Breast epithelium (tissue), 4 donors: ENCODE measurements around the gene RPS6KA1. TPM values are rescaled to one million over a fixed set of nuclear protein-coding genes. Genes with fewer than 3 reads are reported as not detected.

ENCODE experiments used
- DNase-seq, 2 donors: peaks; one replicate each; pipeline ENCODE4 v3.0.0-alpha.2; 2019; ENCODE audit warnings: low spot score in 2 of 2
- H3K27ac ChIP-seq, 2 donors: fragments of 200-600 bp; sonication (generic) in 1 of 2; one replicate each; pipeline ENCODE4 v1.5.1; 2016 to 2019; ENCODE audit warnings: mild to moderate bottlenecking in 1 of 2
- H3K27me3 ChIP-seq, 2 donors: fragments of 200-600 bp; sonication (generic) in 1 of 2; one replicate each; pipeline versions ENCODE4 v1.5.1 to v1.6.0; 2017 to 2019; ENCODE audit warnings: control low read depth in 1 of 2, mild to moderate bottlenecking in 1 of 2
- H3K36me3 ChIP-seq: fragments of 200-600 bp; one replicate; pipeline ENCODE4 v1.5.1; 2019
- H3K4me1 ChIP-seq, 2 donors: fragments of 200-600 bp; sonication (generic); one replicate each; pipeline ENCODE4 v1.5.1; 2016 to 2019; ENCODE audit warnings: control low read depth in 1 of 2
- H3K4me3 ChIP-seq, 3 donors: fragments of 200-600 bp; sonication (generic); 1 replicate in 2 of 3; 2 replicates in 1 of 3; pipeline ENCODE4 v1.5.1; 2016 to 2019; ENCODE audit warnings: mild to moderate bottlenecking in 3 of 3, moderate library complexity in 2 of 3
- H3K9me3 ChIP-seq, 2 donors: fragments of 200-600 bp; sonication (generic) in 1 of 2; one replicate each; pipeline ENCODE4 v1.5.1; 2016 to 2019; ENCODE audit warnings: control low read depth in 1 of 2
- CTCF ChIP-seq, 3 donors: fragments of 450-650 bp; IDR thresholded peaks; one replicate each; pipeline ENCODE4 v1.5.1; 2016 to 2017; ENCODE audit warnings: antibody characterized with exemption in 3 of 3, mild to moderate bottlenecking in 3 of 3, moderate library complexity in 3 of 3
- POLR2A ChIP-seq: fragments of 450-650 bp; IDR thresholded peaks from one replicate; pipeline ENCODE4 v1.6.1; 2016; ENCODE audit warnings: antibody characterized with exemption, mild to moderate bottlenecking, moderate library complexity
- POLR2AphosphoS5 ChIP-seq, 3 donors: sonication (generic); formaldehyde crosslinking; IDR thresholded peaks; one replicate each; pipeline ENCODE4 v1.6.1; 2017; ENCODE audit warnings: antibody characterized with exemption in 3 of 3
- intact Hi-C: fragments of 100-400 bp; cut with DNase I; formaldehyde crosslinking; loops from one replicate; pipeline ENCODE4 v1.15.1; 2023; ENCODE audit warnings: low total_unique reads
- total RNA-seq, 3 donors: library from RNA; depleted of rRNA; stranded (reverse); fragments of >200 nt; gene quantifications; one replicate each; pipeline ENCODE4 v1.1.0, GENCODE V29; 2016

Gene RPS6KA1
- total RNA-seq, 3 donors from 2014 or later = 12.5 to 43.0 (median 30.8) TPM

- Histone ChIP-seq H3K4me1 (peaks cover 0 to 7% of the 10 kb centered on the region in 2 donors), H3K27me3 (no peaks in the 10 kb centered on the region), H3K9me3 (no peaks in the 10 kb centered on the region), H3K27ac (peak overlapping the region; percentile 73 to 75), H3K4me3 (no peak overlapping the region), H3K36me3 (no peaks in the 10 kb centered on the region)
- DNase-seq = no peak
- TF ChIP-seq POLR2AphosphoS5 (IDR thresholded peaks at IDR 0.05) = no peak
- intact Hi-C loops = no loop called here
These were observed 27.4 kb downstream of the RPS6KA1 start for GRCh38 chr1:26557008-26557407.

- TF ChIP-seq POLR2AphosphoS5 (IDR thresholded peaks at IDR 0.05) = no peak
- TF ChIP-seq CTCF (IDR thresholded peaks at IDR 0.05) = no peak
- TF ChIP-seq POLR2A = no peak
- H3K27me3 ChIP-seq = no peaks in the 10 kb centered on the region
- H3K27ac ChIP-seq = no peak overlapping the region
- H3K4me3 ChIP-seq = no peak overlapping the region
- intact Hi-C loops = no loop called here
- H3K36me3 ChIP-seq = no peaks in the 10 kb centered on the region
- H3K9me3 ChIP-seq = no peaks in the 10 kb centered on the region
- peaks cover 0 to 7% of the 10 kb centered on the region in 2 donors for H3K4me1 ChIP-seq
- no peak for DNase-seq
These were observed 29.1 kb downstream of the RPS6KA1 start for GRCh38 chr1:26558685-26559048.

GRCh38 chr1:26560403-26560780, 30.8 kb downstream of the RPS6KA1 start:
- no peak for TF ChIP-seq POLR2A
- TF ChIP-seq CTCF (IDR thresholded peaks at IDR 0.05) = no peak
- TF ChIP-seq POLR2AphosphoS5 (IDR thresholded peaks at IDR 0.05) = no peak

GRCh38 chr1:26570287-26570686, 40.7 kb downstream of the RPS6KA1 start:
- DNase-seq = no peak
- Histone ChIP-seq H3K36me3 (no peaks in the 10 kb centered on the region), H3K27ac (no peak overlapping the region), H3K4me3 (no peak overlapping the region), H3K4me1 (no peaks in the 10 kb centered on the region), H3K27me3 (no peaks in the 10 kb centered on the region), H3K9me3 (no peaks in the 10 kb centered on the region)
- TF ChIP-seq CTCF (IDR thresholded peaks at IDR 0.05) (no peak), POLR2A (no peak), POLR2AphosphoS5 (IDR thresholded peaks at IDR 0.05) (no peak)
- intact Hi-C loops = no loop called here

More at GRCh38 chr1:26560403-26560780, 30.8 kb downstream of the RPS6KA1 start:
- Histone ChIP-seq H3K27me3 (no peaks in the 10 kb centered on the region), H3K27ac (no peak overlapping the region), H3K9me3 (no peaks in the 10 kb centered on the region), H3K36me3 (no peaks in the 10 kb centered on the region), H3K4me3 (no peak overlapping the region), H3K4me1 (peaks cover 0 to 7% of the 10 kb centered on the region in 2 donors)
- intact Hi-C loops = no loop called here
- no peak for DNase-seq

GRCh38 chr1:26571381-26571780, 41.8 kb downstream of the RPS6KA1 start:
- no peak overlapping the region for H3K27ac ChIP-seq
- no peaks in the 10 kb centered on the region for H3K27me3 ChIP-seq
- TF ChIP-seq POLR2A (no peak), CTCF (IDR thresholded peaks at IDR 0.05) (no peak), POLR2AphosphoS5 (IDR thresholded peaks at IDR 0.05) (no peak)
- no peaks in the 10 kb centered on the region for H3K4me1 ChIP-seq
- no peaks in the 10 kb centered on the region for H3K9me3 ChIP-seq
- no peak for DNase-seq
- intact Hi-C loops = no loop called here
- no peaks in the 10 kb centered on the region for H3K36me3 ChIP-seq
- no peak overlapping the region for H3K4me3 ChIP-seq

GRCh38 chr1:26574018-26574417, 44.5 kb downstream of the RPS6KA1 start:
- intact Hi-C loops = no loop called here

More at GRCh38 chr1:26574018-26574417, 44.5 kb downstream of the RPS6KA1 start:
- Histone ChIP-seq H3K36me3 (no peaks in the 10 kb centered on the region), H3K27me3 (no peaks in the 10 kb centered on the region), H3K9me3 (no peaks in the 10 kb centered on the region), H3K27ac (no peak overlapping the region), H3K4me3 (no peak overlapping the region), H3K4me1 (no peaks in the 10 kb centered on the region)
- TF ChIP-seq CTCF (IDR thresholded peaks at IDR 0.05) = no peak
- no peak for TF ChIP-seq POLR2A
- no peak for TF ChIP-seq POLR2AphosphoS5 (IDR thresholded peaks at IDR 0.05)
- no peak for DNase-seq
